Measurements from ENCODE around the gene HAGH.

HAGH gene

DNA sequence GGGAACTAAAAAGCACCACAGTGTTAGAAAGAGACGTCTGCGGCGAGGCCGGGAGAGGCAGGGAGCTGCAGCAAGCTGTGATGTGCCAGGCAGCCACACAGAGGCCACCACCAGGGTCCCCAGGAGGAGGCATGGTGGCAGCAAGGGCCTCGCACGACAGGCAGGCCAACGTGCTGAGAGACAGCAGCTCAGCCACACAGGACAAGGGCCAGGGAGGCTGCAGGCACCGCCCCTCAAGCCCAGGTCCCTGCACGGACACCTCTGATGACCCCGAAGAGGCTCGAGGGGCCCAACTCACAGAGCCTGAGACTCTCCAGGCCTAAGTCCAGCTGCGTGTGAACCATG, 5.7 kb downstream of the HAGH start:
- H3K4me3 ChIP-seq (ENCODE audit: low read depth, low read length): no peak overlapping the region
- no peak for DNase-seq (ENCODE audit: low read depth)
- TF ChIP-seq POLR2A (IDR thresholded peaks at IDR 0.05; ENCODE audit: extremely low read depth, insufficient read length) (no peak), MYC (IDR thresholded peaks at IDR 0.05; ENCODE audit: low read depth, low read length) (no peak)
- TF ChIP-seq, protein P1, sequence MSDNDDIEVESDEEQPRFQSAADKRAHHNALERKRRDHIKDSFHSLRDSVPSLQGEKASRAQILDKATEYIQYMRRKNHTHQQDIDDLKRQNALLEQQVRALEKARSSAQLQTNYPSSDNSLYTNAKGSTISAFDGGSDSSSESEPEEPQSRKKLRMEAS (IDR thresholded peaks at IDR 0.05; ENCODE audit: low read depth, low read length): no peak
- TF ChIP-seq, protein P2, sequence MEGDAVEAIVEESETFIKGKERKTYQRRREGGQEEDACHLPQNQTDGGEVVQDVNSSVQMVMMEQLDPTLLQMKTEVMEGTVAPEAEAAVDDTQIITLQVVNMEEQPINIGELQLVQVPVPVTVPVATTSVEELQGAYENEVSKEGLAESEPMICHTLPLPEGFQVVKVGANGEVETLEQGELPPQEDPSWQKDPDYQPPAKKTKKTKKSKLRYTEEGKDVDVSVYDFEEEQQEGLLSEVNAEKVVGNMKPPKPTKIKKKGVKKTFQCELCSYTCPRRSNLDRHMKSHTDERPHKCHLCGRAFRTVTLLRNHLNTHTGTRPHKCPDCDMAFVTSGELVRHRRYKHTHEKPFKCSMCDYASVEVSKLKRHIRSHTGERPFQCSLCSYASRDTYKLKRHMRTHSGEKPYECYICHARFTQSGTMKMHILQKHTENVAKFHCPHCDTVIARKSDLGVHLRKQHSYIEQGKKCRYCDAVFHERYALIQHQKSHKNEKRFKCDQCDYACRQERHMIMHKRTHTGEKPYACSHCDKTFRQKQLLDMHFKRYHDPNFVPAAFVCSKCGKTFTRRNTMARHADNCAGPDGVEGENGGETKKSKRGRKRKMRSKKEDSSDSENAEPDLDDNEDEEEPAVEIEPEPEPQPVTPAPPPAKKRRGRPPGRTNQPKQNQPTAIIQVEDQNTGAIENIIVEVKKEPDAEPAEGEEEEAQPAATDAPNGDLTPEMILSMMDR (IDR thresholded peaks at IDR 0.05; ENCODE audit: low read depth, low read length): no peak

DNA sequence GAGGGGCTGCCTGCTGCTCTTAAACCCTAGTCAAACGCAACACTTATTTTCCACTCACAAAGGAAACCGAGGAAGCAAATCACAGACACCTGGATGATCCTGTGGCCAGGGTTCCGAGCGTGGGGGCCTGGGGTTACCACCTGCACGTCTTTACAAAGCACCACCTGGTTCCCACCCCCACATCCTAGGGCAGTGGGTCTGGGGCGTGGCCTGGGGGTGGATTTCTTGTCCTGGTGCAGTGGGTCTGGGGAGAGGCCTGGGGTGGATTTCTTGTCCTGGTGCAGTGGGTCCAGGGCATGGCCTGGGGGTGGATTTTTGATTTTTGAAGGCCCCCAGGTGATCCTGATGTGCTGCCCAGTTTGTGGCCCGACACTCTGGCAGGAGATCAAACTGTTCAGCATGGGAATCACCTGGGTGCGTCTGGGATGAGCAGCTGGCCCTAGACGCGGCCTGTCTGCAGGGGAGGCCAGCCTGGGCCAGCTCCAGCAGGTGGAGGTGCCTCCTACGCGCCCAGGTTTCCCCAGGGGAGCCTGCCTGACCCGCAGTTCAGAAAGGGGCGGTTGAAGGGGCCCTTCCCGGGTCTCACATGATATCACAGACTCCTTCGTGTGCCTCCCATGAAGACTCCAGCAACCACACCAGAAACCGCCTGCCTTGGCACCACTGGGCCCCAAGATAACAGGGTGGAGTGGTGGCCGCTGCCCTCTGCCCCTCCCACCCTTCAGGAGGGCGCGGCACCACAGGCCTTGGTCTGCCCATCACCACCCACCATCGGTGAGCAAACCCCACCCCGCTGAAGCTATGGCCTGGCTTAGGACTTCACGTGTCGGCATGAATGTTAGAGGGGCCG, 6.3 kb downstream of the HAGH start:
- DNase-seq (ENCODE audit: low read depth): no peak
- no peak overlapping the region for H3K4me3 ChIP-seq (ENCODE audit: low read depth, low read length)
- TF ChIP-seq, protein P1 (IDR thresholded peaks at IDR 0.05; ENCODE audit: low read depth, low read length): no peak
- TF ChIP-seq MYC (IDR thresholded peaks at IDR 0.05; ENCODE audit: low read depth, low read length): no peak

DNA sequence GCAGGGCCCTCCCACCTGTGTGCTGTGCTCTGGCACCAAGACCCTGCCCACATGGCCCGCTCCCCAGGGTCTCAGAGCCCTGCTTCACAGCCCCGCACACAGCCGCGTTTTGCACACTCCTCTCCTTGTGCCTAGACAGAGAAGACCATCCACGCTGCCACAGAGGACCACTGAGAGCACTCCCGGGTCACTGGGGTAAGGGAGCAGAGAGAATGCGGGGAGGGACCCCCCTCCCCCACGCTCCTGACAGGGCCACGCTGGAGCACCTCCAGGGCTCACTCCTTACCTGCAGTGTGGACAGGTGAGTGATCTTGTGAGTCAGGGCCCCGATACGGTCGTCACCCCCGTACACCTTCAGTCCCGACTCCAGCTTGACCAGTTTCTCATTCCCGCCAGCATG, 7.0 kb downstream of the HAGH start:
- DNase-seq (ENCODE audit: low read depth): no peak
- no peak for TF ChIP-seq MYC (IDR thresholded peaks at IDR 0.05; ENCODE audit: low read depth, low read length)
- TF ChIP-seq POLR2A (IDR thresholded peaks at IDR 0.05; ENCODE audit: extremely low read depth, insufficient read length): no peak
- TF ChIP-seq, protein P2 (IDR thresholded peaks at IDR 0.05; ENCODE audit: low read depth, low read length): no peak
- TF ChIP-seq, protein P1 (IDR thresholded peaks at IDR 0.05; ENCODE audit: low read depth, low read length): no peak
- H3K4me3 ChIP-seq (ENCODE audit: low read depth, low read length): no peak overlapping the region

DNA sequence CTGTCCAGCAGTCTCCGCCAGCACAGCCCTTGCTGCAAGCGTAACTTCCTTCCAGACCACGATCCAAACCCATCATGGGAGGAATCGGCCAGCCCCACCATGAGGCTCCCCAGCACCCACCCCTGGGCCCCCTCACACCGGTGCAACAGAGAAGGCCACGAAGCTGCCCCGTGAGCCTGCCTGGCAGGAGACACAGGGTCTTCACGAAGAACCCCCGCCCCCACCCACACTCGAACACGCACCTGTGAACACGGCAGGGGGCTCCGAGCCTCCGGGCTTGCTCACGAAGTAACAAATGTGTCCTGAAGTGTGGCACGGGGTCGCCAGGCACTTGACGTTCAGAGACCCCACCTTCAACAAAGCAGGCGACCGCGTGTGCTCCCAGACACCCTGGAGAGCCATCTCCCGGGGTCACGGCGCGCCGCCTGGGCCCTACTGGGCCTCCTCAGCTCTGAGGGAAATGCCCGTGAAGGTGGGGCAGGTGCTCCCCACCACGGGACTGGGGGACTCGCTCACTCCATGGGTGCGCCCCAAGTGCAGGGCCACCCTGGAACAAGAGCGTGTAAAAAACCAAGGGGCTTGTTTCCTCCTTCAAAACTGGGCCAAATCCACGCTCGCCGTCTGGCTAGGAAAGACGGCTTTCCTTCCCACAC, 7.6 kb downstream of the HAGH start:
- TF ChIP-seq POLR2A (IDR thresholded peaks at IDR 0.05; ENCODE audit: extremely low read depth, insufficient read length) (no peak), MYC (IDR thresholded peaks at IDR 0.05; ENCODE audit: low read depth, low read length) (no peak)
- TF ChIP-seq, protein P1 (IDR thresholded peaks at IDR 0.05; ENCODE audit: low read depth, low read length): no peak
- TF ChIP-seq, protein P2 (IDR thresholded peaks at IDR 0.05; ENCODE audit: low read depth, low read length): no peak
- no peak overlapping the region for H3K4me3 ChIP-seq (ENCODE audit: low read depth, low read length)
- DNase-seq (ENCODE audit: low read depth): no peak

DNA sequence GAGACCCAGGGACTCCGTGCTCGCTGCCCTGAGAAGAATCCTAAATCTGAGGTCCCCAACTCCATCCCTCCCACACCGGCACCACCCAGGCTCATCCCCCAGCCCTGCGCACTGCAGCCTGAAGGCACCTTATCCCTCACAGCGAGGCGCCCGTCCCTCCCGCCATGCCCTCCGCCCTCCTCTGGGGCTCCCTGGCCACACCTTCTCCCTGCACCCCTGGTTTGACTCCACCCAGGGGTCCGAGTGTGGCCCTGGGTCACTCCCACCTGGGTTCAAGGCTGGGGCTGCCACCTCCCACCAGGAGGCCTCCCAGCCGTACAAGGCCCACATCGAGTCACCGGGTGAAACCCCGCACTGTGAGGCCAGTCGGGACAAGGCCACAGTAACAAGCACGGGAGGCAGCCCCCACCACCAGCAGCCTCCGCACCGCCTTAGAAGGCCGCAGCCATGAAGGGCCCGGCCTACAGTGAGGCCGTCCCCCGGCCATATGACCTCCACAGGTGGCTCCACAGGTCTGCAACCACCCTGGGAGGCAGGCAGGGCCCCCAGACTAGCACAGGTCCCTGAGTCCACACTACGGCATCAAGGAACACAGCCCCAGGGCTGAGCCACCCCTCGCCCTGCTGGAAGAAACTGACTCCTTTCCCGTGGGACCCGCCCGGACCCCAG, 8.3 kb downstream of the HAGH start:
- no peak for TF ChIP-seq MYC (IDR thresholded peaks at IDR 0.05; ENCODE audit: low read depth, low read length)
- TF ChIP-seq POLR2A (IDR thresholded peaks at IDR 0.05; ENCODE audit: extremely low read depth, insufficient read length): no peak
- no peak overlapping the region for H3K4me3 ChIP-seq (ENCODE audit: low read depth, low read length)

DNA sequence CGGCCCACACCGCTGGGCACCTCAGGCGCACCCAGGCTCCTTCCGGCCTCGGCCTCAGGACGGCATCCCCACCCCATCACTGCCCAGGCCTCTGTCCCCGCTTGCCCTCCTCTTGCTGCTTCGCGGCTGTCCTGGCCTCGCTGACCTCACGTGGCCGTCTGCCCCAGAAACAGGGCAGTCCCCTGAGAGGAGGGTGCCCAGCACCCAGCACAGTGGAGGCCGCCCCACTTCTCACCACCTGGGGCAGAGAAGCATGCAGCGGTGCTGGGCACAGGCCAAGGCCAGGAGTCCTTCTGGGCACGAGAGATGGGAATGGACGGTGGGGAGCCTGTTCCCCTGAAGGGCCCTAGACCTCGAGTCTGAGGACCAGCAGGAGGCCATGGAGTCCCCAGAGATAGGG, 8.9 kb downstream of the HAGH start:
- TF ChIP-seq MYC (IDR thresholded peaks at IDR 0.05; ENCODE audit: low read depth, low read length) (no peak), POLR2A (IDR thresholded peaks at IDR 0.05; ENCODE audit: extremely low read depth, insufficient read length) (no peak)
- TF ChIP-seq, protein P2 (IDR thresholded peaks at IDR 0.05; ENCODE audit: low read depth, low read length): no peak
- DNase-seq (ENCODE audit: low read depth): no peak
- no peak overlapping the region for H3K4me3 ChIP-seq (ENCODE audit: low read depth, low read length)

More for the DNA sequence above, 8.3 kb downstream of the HAGH start:
- DNase-seq (ENCODE audit: low read depth): no peak
